Mucosa of descending colon (tissue), 3 donors: ENCODE data around the gene ODF2. TPM values are rescaled to one million over a fixed set of nuclear protein-coding genes. Genes with fewer than 3 reads are reported as not detected.

Experiments
- ATAC-seq: fragments of 200-7000 bp; cut with Tn5 transposase; one replicate; pipeline ENCODE4 v1.9.1; 2020; ENCODE audit warnings: mild to moderate bottlenecking, moderate library complexity
- DNase-seq, 3 donors: peaks; one replicate each; pipeline ENCODE4 v3.0.0-alpha.2; 2020
- H3K36me3 ChIP-seq: fragments of 200-600 bp; one replicate; pipeline ENCODE4 v1.8.0; 2021; ENCODE audit warnings: low read depth, mild to moderate bottlenecking
- H3K4me1 ChIP-seq: fragments of 200-600 bp; one replicate; pipeline ENCODE4 v1.8.0; 2021; ENCODE audit warnings: low read depth, mild to moderate bottlenecking
- H3K4me3 ChIP-seq: fragments of 200-600 bp; one replicate; pipeline ENCODE4 v1.8.0; 2021; ENCODE audit warnings: mild to moderate bottlenecking
- H3K9me3 ChIP-seq: fragments of 200-600 bp; one replicate; pipeline ENCODE4 v1.8.0; 2021; ENCODE audit warnings: mild to moderate bottlenecking
- CTCF ChIP-seq: fragments of 200-600 bp; IDR thresholded peaks from one replicate; pipeline ENCODE4 v1.8.0; 2022; ENCODE audit warnings: antibody characterized with exemption, mild to moderate bottlenecking
- intact Hi-C, 2 donors: fragments of 100-400 bp; cut with DNase I in 1 of 2; cut with micrococcal nuclease in 1 of 2; formaldehyde crosslinking; loops; one replicate each; pipeline versions ENCODE4 v1.11.0 to v1.11.1; 2022; cut with DNase I, micrococcal nuclease
- total RNA-seq, 3 donors: library from RNA; stranded (reverse); fragmentation: NEBNext Ultra II Directional in 2 of 3; extraction: Animal tissue kit (Norgen Biotek cat#: 25700) in 2 of 3; gene quantifications; one replicate each; pipeline versions ENCODE4 v1.2.1 to v1.2.4, GENCODE V29; 2021 to 2023
- donor health status: DM: no; HTN: no; CAD: no; lungs with moderate emphysema.
- donor health status: DM: no; HTN: no; CAD: no.
- donor health status: DM: no; HTN: yes; CAD: no.

The ODF2 gene
- total RNA-seq, 3 donors from 2014 or later = 17.1 to 26.1 (median 19.4) TPM

- H3K36me3 ChIP-seq = no peaks in the 10 kb centered on the region
- peak; percentile 62 for ATAC-seq
- TF ChIP-seq CTCF = no peak
- DNase-seq = no peak
- no peaks in the 10 kb centered on the region for H3K9me3 ChIP-seq
- H3K4me1 ChIP-seq = peaks cover 4% of the 10 kb centered on the region
- no peak overlapping the region for H3K4me3 ChIP-seq
- intact Hi-C loops = no loop called here
Observed at GRCh38 chr9:128494746-128495129, 38.9 kb downstream of the ODF2 start.

GRCh38 chr9:128495296-128495695 is 39.5 kb downstream of the ODF2 start:
- intact Hi-C loops = no loop called here
- Histone ChIP-seq H3K4me3 (no peak overlapping the region), H3K4me1 (peaks cover 4% of the 10 kb centered on the region), H3K36me3 (no peaks in the 10 kb centered on the region), H3K9me3 (no peaks in the 10 kb centered on the region)
- DNase-seq (no peak), ATAC-seq (no peak)
- no peak for TF ChIP-seq CTCF

GRCh38 chr9:128495804-128496417 is 40.1 kb downstream of the ODF2 start:
- intact Hi-C loops = no loop called here
- no peaks in the 10 kb centered on the region for H3K36me3 ChIP-seq
- DNase-seq = no peak

GRCh38 chr9:128497824-128498610 is 42.2 kb downstream of the ODF2 start:
- no peak for DNase-seq
- ATAC-seq = no peak
- no peak for TF ChIP-seq CTCF
- intact Hi-C loops = no loop called here
- no peak overlapping the region for H3K4me3 ChIP-seq
- H3K9me3 ChIP-seq = no peaks in the 10 kb centered on the region
- H3K4me1 ChIP-seq = peaks cover 4% of the 10 kb centered on the region
- no peaks in the 10 kb centered on the region for H3K36me3 ChIP-seq

More at GRCh38 chr9:128495804-128496417, 40.1 kb downstream of the ODF2 start:
- H3K4me3 ChIP-seq = no peak overlapping the region
- no peaks in the 10 kb centered on the region for H3K9me3 ChIP-seq
- H3K4me1 ChIP-seq = peaks cover 4% of the 10 kb centered on the region
- TF ChIP-seq CTCF = no peak
- peak; percentile 68 for ATAC-seq

GRCh38 chr9:128498911-128499310 is 43.1 kb downstream of the ODF2 start:
- intact Hi-C loops = no loop called here
- no peaks in the 10 kb centered on the region for H3K36me3 ChIP-seq

More at GRCh38 chr9:128498911-128499310, 43.1 kb downstream of the ODF2 start:
- H3K9me3 ChIP-seq = no peaks in the 10 kb centered on the region
- no peak overlapping the region for H3K4me3 ChIP-seq
- TF ChIP-seq CTCF = no peak
- no peak for ATAC-seq
- peaks cover 8% of the 10 kb centered on the region for H3K4me1 ChIP-seq
- DNase-seq = no peak
